WTC11 (cell line): Measurements from ENCODE around the gene PRIM2. TPM values are rescaled to one million over a fixed set of nuclear protein-coding genes. Genes with fewer than 3 reads are reported as not detected.
"Not testable (repeated sequence)": the region's sequence is repeated elsewhere in the genome, so short reads cannot be mapped to it uniquely, and the experiment has no call there.

Experiments used
- ATAC-seq: fragments of 200-7000 bp; cut with Tn5 transposase; 2 replicates; pipeline ENCODE4 v1.10.0; 2021; ENCODE audit warnings: mild to moderate bottlenecking, moderate library complexity
- CTCF ChIA-PET: fragments of 300-600 bp; sonication (Branson Sonifier 250); formaldehyde crosslinking; loops from one replicate; lab custom pipeline; 2021; ENCODE audit warnings: antibody characterized with exemption; lab: Charles Lee
- POLR2A ChIA-PET: fragments of 350-600 bp; sonication (Branson Sonifier 250); formaldehyde crosslinking; loops from one replicate; lab custom pipeline; 2021; ENCODE audit warnings: antibody characterized with exemption; lab: Charles Lee
- DNase-seq: peaks from one replicate; pipeline ENCODE4 v3.0.0; 2021; ENCODE audit warnings: low spot score
- H3K27ac Mint-ChIP-seq: 2 replicates; pipeline ENCODE4 v1.8.0; 2021; ENCODE audit warnings: mixed read lengths
- H3K27me3 Mint-ChIP-seq: 2 replicates; pipeline ENCODE4 v1.8.0; 2021; ENCODE audit warnings: low read depth, mild to moderate bottlenecking, moderate library complexity, mixed read lengths
- H3K36me3 Mint-ChIP-seq: 2 replicates; pipeline ENCODE4 v1.8.0; 2021; ENCODE audit warnings: mixed read lengths
- H3K4me1 Mint-ChIP-seq: 2 replicates; pipeline ENCODE4 v1.8.0; 2022; ENCODE audit warnings: mixed read lengths
- H3K4me3 Mint-ChIP-seq: 2 replicates; pipeline ENCODE4 v1.8.0; 2021; ENCODE audit warnings: mild to moderate bottlenecking, moderate library complexity, mixed read lengths
- H3K9me3 Mint-ChIP-seq: 2 replicates; pipeline ENCODE4 v1.8.0; 2021; ENCODE audit warnings: mixed read lengths
- total RNA-seq: library from RNA; stranded (reverse); gene quantifications from 3 replicates; pipeline ENCODE4 v1.2.3, GENCODE V29; 2021

The PRIM2 gene
- total RNA-seq, 1 experiment from 2014 or later, result 42.2 TPM

- H3K4me3 Mint-ChIP-seq, H3K4me1 Mint-ChIP-seq, H3K36me3 Mint-ChIP-seq, H3K27ac Mint-ChIP-seq, POLR2A ChIA-PET, H3K9me3 Mint-ChIP-seq, DNase-seq, CTCF ChIA-PET, ATAC-seq, H3K27me3 Mint-ChIP-seq: not testable (repeated sequence)
These were observed 241.7 kb downstream of the PRIM2 start for GRCh38 chr6:57559170-57559569.

DNA sequence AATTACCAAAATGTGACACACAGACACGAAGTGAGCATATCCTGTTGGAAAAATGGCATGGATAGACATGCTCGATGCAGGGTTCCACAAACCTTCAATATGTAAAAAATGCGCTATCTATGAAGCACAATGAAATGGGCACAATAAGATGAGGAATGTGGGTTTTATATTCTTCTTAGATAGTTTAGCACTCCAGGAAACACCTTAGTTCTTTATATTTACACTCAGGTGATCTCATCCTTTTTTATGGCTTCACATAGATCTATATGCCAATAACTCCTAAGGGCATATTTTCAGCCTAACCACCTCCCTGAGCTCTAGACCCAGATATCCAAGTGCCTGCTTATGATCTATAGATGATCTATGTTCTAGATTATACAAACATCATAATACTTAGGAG lies 244.8 kb downstream of the PRIM2 start:
- CTCF ChIA-PET, ATAC-seq, H3K36me3 Mint-ChIP-seq, H3K27ac Mint-ChIP-seq, H3K9me3 Mint-ChIP-seq, H3K27me3 Mint-ChIP-seq, POLR2A ChIA-PET, H3K4me3 Mint-ChIP-seq, DNase-seq, H3K4me1 Mint-ChIP-seq: not testable (repeated sequence)

DNA sequence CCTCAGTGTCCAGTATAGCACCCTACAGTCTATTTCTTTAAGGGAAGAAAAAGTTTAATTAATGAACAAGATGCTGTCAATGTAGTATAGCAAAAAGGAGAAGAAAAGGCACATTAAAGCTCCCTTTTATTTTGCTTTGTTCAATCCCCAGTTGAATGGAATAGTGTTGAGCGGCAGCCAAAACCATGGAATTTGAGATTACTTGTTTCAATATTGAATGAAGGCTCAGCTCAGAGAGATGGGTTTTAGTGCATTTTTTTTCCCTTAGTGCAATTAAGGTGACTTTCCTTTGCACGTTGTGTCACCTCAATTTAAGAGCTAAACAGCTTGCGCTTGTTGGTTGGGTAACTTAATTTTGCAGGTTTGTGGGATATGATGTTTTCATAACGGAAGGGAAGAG lies 254.7 kb downstream of the PRIM2 start:
- ATAC-seq, H3K4me1 Mint-ChIP-seq, CTCF ChIA-PET, H3K27me3 Mint-ChIP-seq, H3K36me3 Mint-ChIP-seq, H3K9me3 Mint-ChIP-seq, H3K4me3 Mint-ChIP-seq, POLR2A ChIA-PET, DNase-seq: not testable (repeated sequence)
- H3K27ac Mint-ChIP-seq, result peak overlapping the region; percentile 63; the same call in 1 of the 2 replicates

DNA sequence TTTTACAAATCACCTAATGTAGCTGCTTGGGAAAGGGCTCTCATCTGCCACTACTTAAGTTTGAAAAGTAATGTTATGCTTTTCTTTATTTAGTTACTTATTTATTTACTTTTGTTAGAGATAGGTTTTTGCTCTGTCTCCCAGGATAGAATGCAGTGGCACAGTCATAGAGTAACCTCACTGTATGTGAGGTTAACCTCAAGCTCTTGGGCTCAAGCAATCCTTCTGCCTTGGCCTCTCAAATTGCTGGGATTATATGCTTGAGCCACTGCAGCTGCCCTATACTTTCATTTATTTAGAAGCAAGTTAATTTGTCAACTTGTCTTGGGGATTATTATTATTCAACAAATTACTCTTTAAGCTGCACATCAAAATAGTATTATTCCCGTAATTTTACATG lies 255.4 kb downstream of the PRIM2 start:
- POLR2A ChIA-PET, DNase-seq, H3K36me3 Mint-ChIP-seq, H3K4me3 Mint-ChIP-seq, CTCF ChIA-PET, H3K4me1 Mint-ChIP-seq, H3K27me3 Mint-ChIP-seq, H3K27ac Mint-ChIP-seq, H3K9me3 Mint-ChIP-seq, ATAC-seq: not testable (repeated sequence)

- POLR2A ChIA-PET, ATAC-seq: not testable (repeated sequence)
These were observed 259.6 kb downstream of the PRIM2 start for GRCh38 chr6:57577023-57577422.

GRCh38 chr6:57579489-57579888 lies 262.1 kb downstream of the PRIM2 start:
- DNase-seq, H3K9me3 Mint-ChIP-seq, POLR2A ChIA-PET, H3K36me3 Mint-ChIP-seq, H3K4me1 Mint-ChIP-seq, H3K27me3 Mint-ChIP-seq, H3K27ac Mint-ChIP-seq, CTCF ChIA-PET, H3K4me3 Mint-ChIP-seq: not testable (repeated sequence)
- ATAC-seq, result peak; percentile 38; the same call in 1 of the 2 replicates

More at GRCh38 chr6:57577023-57577422, 259.6 kb downstream of the PRIM2 start:
- DNase-seq, H3K4me3 Mint-ChIP-seq, CTCF ChIA-PET, H3K4me1 Mint-ChIP-seq, H3K27me3 Mint-ChIP-seq, H3K36me3 Mint-ChIP-seq, H3K27ac Mint-ChIP-seq, H3K9me3 Mint-ChIP-seq: not testable (repeated sequence)

- CTCF ChIA-PET, POLR2A ChIA-PET, H3K27me3 Mint-ChIP-seq, DNase-seq, H3K9me3 Mint-ChIP-seq, H3K36me3 Mint-ChIP-seq, ATAC-seq, H3K27ac Mint-ChIP-seq, H3K4me3 Mint-ChIP-seq, H3K4me1 Mint-ChIP-seq: not testable (repeated sequence)
These were observed 264.2 kb downstream of the PRIM2 start for GRCh38 chr6:57581586-57581985.

DNA sequence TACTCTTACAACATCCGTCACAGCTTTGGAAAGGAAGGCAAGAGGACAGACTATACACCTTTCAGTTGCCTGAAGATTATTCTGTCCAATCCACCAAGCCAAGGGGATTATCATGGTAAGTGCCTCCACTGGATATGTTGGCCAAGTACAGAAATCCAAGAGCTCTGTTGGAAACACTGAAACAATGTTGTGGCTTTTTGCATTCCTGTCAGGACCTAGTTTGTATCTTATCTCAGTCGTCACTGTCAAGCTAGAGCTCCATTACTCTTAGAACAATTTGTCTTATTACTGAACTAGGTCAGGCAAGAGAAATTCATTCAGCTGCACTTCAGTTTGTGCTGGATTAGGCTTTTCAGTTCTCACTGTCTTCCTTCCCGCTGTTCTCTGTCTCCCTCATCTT lies 283.7 kb downstream of the PRIM2 start:
- H3K27ac Mint-ChIP-seq, H3K36me3 Mint-ChIP-seq, DNase-seq, ATAC-seq, H3K27me3 Mint-ChIP-seq, CTCF ChIA-PET, H3K4me1 Mint-ChIP-seq, H3K4me3 Mint-ChIP-seq, H3K9me3 Mint-ChIP-seq, POLR2A ChIA-PET: not testable (repeated sequence)

DNA sequence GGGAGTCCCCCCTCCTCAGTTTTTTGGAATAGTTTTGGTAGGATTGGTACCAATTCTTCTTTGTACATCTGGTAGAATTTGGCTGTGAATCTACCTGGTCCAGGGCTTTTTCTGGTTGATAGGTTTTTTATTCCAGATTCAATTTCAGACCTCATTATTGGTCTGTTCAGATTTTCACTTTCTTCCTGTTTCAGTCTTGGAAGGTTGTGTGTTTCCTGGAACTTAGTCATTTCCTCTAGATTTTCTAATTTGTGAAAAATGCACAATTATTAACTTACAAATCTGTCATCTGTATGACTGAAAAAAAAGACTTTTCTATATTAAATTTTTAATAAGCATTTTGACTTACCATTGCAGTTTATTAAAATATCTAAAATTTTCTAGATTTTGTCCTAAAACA lies 287.9 kb downstream of the PRIM2 start:
- H3K4me3 Mint-ChIP-seq, POLR2A ChIA-PET, DNase-seq, CTCF ChIA-PET, H3K27ac Mint-ChIP-seq, H3K36me3 Mint-ChIP-seq, H3K9me3 Mint-ChIP-seq, H3K27me3 Mint-ChIP-seq, ATAC-seq: not testable (repeated sequence)
- H3K4me1 Mint-ChIP-seq, result peaks cover 11% of the 10 kb centered on the region

GRCh38 chr6:57606331-57606730 lies 288.9 kb downstream of the PRIM2 start:
- POLR2A ChIA-PET, H3K4me3 Mint-ChIP-seq, H3K9me3 Mint-ChIP-seq, H3K27ac Mint-ChIP-seq, H3K36me3 Mint-ChIP-seq, DNase-seq, H3K27me3 Mint-ChIP-seq, CTCF ChIA-PET, ATAC-seq: not testable (repeated sequence)
- H3K4me1 Mint-ChIP-seq, result peaks cover 11% of the 10 kb centered on the region

DNA sequence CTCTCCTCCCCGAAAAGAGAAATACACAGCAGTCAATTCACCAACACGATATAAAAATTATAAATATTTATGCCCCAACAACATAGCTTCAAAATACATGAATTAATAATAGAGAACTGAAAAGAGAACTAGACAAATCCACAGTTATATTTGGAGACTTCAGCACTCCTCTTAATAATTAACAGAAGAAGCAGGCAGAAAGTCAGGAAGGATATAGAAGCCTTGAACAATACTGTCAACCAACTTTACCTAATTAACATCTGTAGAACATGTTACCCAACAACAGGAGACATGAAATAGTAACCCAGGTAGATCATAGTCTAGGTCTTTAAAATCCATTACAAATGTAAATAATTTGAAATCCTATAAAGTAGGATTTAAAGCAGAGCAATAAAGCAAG lies 293.2 kb downstream of the PRIM2 start:
- H3K4me3 Mint-ChIP-seq, DNase-seq, H3K36me3 Mint-ChIP-seq, CTCF ChIA-PET, H3K27me3 Mint-ChIP-seq, H3K27ac Mint-ChIP-seq, H3K9me3 Mint-ChIP-seq, ATAC-seq, POLR2A ChIA-PET: not testable (repeated sequence)
- H3K4me1 Mint-ChIP-seq, result peaks cover 11% of the 10 kb centered on the region

- DNase-seq, H3K27me3 Mint-ChIP-seq, H3K4me1 Mint-ChIP-seq, H3K36me3 Mint-ChIP-seq, H3K9me3 Mint-ChIP-seq, H3K4me3 Mint-ChIP-seq, ATAC-seq, CTCF ChIA-PET, POLR2A ChIA-PET: not testable (repeated sequence)
- H3K27ac Mint-ChIP-seq, result peak overlapping the region; percentile 33; the same call in 1 of the 2 replicates
These were observed 301.5 kb downstream of the PRIM2 start for GRCh38 chr6:57618959-57619358.

GRCh38 chr6:57631773-57632172 lies 314.3 kb downstream of the PRIM2 start:
- H3K9me3 Mint-ChIP-seq, result peaks cover 12% of the 10 kb centered on the region
- POLR2A ChIA-PET, H3K27ac Mint-ChIP-seq, H3K27me3 Mint-ChIP-seq, H3K4me1 Mint-ChIP-seq, CTCF ChIA-PET, H3K36me3 Mint-ChIP-seq, DNase-seq, H3K4me3 Mint-ChIP-seq, ATAC-seq: not testable (repeated sequence)
